ENCODE measurements around the gene ASPA.

DNA sequence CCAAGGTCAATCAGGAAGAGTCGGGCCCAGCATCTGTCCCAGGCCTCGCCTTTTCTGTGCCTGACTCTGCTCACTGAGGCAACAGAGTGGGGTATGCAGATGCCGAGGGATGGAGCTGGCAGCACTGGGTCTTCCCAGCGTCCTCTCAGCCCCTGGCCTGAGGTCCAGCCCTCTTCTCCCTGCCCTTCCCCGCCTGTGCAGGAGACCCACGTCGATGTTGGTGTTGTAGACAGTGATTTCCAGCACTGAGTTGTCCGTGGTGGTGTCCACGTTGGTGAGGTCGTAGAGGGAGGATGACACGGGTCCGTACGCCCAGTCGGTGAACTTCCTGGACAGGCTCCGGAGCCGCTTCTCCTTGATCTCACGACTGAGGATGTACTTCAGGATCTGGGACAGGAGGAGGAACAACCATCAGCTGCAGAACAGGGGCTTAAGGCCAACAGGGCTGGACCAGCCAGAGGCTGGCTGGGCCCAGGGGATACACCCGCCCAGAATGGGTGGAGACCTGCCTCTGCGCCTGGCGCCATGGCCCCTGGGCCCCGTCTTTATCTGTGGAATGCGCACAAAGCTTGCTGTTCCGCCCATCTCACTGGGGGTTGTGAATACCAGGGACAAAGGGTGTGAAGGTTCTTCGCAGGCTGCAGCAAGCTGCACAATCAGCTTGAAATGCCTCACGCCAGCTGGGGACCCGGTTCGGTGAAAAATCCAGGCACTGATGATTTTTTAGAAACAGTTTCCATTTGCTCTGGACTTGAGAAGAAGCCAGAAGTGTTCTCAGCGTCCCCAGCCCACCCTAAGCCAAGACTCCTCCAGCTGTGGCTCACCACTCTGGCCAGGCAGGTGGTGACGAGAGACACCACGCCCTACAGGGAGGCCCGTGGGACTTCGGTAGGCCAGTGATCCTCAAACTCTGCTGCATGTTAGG is 54.3 kb downstream of the ASPA start:
- TF ChIP-seq, protein P1, sequence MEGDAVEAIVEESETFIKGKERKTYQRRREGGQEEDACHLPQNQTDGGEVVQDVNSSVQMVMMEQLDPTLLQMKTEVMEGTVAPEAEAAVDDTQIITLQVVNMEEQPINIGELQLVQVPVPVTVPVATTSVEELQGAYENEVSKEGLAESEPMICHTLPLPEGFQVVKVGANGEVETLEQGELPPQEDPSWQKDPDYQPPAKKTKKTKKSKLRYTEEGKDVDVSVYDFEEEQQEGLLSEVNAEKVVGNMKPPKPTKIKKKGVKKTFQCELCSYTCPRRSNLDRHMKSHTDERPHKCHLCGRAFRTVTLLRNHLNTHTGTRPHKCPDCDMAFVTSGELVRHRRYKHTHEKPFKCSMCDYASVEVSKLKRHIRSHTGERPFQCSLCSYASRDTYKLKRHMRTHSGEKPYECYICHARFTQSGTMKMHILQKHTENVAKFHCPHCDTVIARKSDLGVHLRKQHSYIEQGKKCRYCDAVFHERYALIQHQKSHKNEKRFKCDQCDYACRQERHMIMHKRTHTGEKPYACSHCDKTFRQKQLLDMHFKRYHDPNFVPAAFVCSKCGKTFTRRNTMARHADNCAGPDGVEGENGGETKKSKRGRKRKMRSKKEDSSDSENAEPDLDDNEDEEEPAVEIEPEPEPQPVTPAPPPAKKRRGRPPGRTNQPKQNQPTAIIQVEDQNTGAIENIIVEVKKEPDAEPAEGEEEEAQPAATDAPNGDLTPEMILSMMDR (IDR thresholded peaks at IDR 0.05; ENCODE audit: poor library complexity) = no peak
- TF ChIP-seq EZH2phosphoT487 (IDR thresholded peaks at IDR 0.05; ENCODE audit: low read depth, severe bottlenecking, unreplicated experiment) (no peak), EZH2 (IDR thresholded peaks at IDR 0.05; ENCODE audit: borderline replicate concordance) (no peak)
